GM15510 (cell line): ENCODE data around the gene S100A10.

ENCODE experiments used
- POLR2A ChIP-seq: IDR thresholded peaks from 3 replicates; pipeline ENCODE4 v1.6.1; 2011; ENCODE audit warnings: borderline replicate concordance; ENCODE audit not compliant: insufficient read length; ENCODE audit errors: extremely low read depth

Gene S100A10

DNA sequence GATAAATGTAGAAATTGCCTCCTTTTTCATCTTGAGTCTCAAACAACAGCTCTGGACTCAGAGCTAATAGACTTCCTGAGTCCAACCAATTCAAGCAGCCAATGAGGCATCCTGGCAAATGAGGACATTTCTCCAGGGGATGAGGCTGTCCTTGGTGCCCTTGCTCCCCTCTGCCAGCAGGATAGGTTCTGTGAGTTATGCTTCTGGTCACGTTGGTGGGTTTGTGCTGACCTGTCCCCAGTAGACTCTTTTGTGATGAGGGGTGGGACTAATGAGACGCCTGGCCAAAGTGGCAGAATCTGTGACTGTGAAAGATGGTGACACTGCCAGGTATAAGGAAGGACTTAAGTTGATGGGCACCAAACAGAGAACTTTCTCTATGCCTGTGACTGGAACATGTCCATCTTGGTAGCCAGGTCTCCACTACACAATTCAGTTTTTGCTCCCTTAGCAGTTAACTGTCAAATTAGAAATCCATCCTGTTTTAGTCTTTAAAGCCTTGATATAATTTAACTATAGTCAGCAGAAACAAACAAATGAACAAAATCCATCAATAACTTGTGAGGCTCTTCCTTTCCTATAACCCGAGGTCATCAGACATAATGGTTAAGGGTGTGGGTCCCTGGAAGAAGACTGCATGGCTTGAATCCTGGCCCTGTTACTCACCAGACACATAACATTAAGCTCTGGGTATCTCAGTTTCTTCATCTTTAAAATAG, 48.6 kb downstream of the S100A10 start:
- no peak for TF ChIP-seq POLR2A

- TF ChIP-seq POLR2A: no peak
Measured at GRCh38 chr1:151944126-151944856, 49.4 kb downstream of the S100A10 start.

- no peak for TF ChIP-seq POLR2A
Measured at GRCh38 chr1:151943591-151943990, 50.1 kb downstream of the S100A10 start.

- no peak for TF ChIP-seq POLR2A
Measured at GRCh38 chr1:151942882-151943281, 50.8 kb downstream of the S100A10 start.

- TF ChIP-seq POLR2A: no peak
Measured at GRCh38 chr1:151940541-151940940, 53.1 kb downstream of the S100A10 start.

DNA sequence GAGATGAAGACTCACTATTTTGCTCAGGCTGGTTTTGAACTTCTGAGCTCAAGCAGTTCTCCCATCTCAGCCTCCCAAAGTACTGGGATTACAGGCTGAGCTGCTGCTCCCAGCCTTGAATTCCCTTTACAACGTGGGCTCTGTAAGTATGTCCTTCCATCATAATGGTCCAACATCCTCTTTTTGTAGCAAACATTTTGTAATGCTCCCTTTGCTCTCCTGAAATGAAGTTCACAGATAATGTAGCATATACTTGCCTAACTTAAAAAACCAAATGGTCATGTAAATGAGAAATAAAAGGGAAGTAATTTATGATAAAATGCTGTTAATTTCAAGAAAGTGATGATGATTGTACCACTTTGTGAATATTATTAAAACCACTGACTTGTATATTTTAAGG, 53.9 kb downstream of the S100A10 start:
- no peak for TF ChIP-seq POLR2A

GRCh38 chr1:151939141-151939540, 54.5 kb downstream of the S100A10 start:
- no peak for TF ChIP-seq POLR2A

GRCh38 chr1:151936653-151937052, 57.0 kb downstream of the S100A10 start:
- TF ChIP-seq POLR2A: no peak

- TF ChIP-seq POLR2A: no peak
Measured at GRCh38 chr1:151935894-151936602, 57.6 kb downstream of the S100A10 start.

DNA sequence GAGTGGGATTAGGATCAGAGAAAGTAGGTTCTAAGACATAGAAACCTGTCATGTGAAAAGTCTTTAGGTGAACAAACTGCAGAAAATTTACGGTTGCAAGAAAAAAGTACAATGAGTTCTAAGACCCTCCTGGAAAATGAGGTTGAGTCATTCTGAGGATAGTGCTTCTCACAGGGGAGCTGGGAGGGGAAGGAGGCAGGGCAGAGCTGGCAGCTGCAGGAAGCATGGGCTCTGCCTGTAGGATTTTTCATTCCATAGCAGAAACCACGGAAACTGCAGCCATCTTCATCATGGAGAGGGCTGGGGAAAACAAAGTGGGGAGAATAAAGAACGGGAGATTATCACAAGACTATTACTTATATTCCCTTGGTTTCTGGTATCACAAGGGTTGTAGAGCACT, 58.5 kb downstream of the S100A10 start:
- no peak for TF ChIP-seq POLR2A

DNA sequence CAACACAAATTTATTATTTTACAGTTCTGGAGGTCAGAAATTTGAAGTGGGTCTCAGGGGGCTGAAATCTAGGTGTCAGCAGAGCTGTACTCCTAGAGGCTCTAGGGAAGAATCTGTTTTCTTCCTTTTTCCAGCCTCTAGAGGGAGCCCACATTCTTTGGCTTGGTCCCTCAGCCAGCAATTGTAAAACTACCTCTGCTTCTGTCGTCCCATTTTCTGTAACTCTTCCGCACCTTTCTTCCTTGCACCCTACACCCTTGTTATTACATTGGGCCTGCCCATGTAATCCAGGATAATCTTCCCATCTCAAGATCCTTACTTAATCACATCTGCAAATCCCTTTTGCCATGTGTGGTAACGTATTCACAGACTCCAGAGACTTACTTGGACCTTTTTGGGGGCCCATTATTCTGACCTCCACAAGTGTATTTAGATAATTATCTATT, 59.6 kb downstream of the S100A10 start:
- no peak for TF ChIP-seq POLR2A
